ENCODE measurements around the gene CDC42BPB. TPM values are rescaled to one million over a fixed set of nuclear protein-coding genes. Genes with fewer than 3 reads are reported as not detected.
A peak's percentile ranks its signal among the peaks of the same experiment; 100 is the strongest.

The CDC42BPB gene
- total RNA-seq, 1 experiment from 2014 or later = 96.9 TPM

- Mint-ChIP-seq H3K4me3 (no peak within 1 kb of the TSS), H3K9me3 (no peaks in the 10 kb centered on the region), H3K36me3 (no peaks in the 10 kb centered on the region), H3K4me1 (peaks cover 10% of the 10 kb centered on the region), H3K27ac (no peak within 1 kb of the TSS; the same call in 1 of the 2 replicates), H3K27me3 (ENCODE audit: low read depth) (peaks cover 11% of the 10 kb centered on the region)
- ATAC-seq = no peak
- no peak for DNase-seq (ENCODE audit: low spot score)
- POLR2A ChIA-PET = no interaction called here
- CTCF ChIA-PET = interaction anchor here (1.0 to 3.9 kb wide), 4 partner anchors 9 to 19 kb away, joined by 3 to 65 read pairs (median 5); partner anchors contain the start of gene LBHD2
- TF ChIP-seq NR3C1 (CRISPR knock-in tag; conservative IDR thresholded peaks at IDR 0.05; ENCODE audit: low read depth) (no peak), ERG (CRISPR knock-in tag; IDR thresholded peaks at IDR 0.05) (no peak)
These were observed 37.3 kb upstream of the CDC42BPB start, which contains the start of gene EXOC3L4 for GRCh38 chr14:103094406-103095209. TSS of gene EXOC3L4 (plus strand) at chr14:103094725. CDS start at chr14:103100220, 5,495 bp downstream.

- no peak for TF ChIP-seq ZNF232 (CRISPR knock-in tag; IDR thresholded peaks at IDR 0.05)
- Mint-ChIP-seq H3K9me3 (no peaks in the 10 kb centered on the region), H3K27me3 (ENCODE audit: low read depth) (peaks cover 11% of the 10 kb centered on the region), H3K36me3 (no peaks in the 10 kb centered on the region), H3K27ac (no peak overlapping the region), H3K4me1 (peaks cover 10% of the 10 kb centered on the region), H3K4me3 (no peak overlapping the region)
- ChIA-PET CTCF (interaction anchor here (1.0 to 3.9 kb wide), 3 partner anchors 8 to 11 kb away, joined by 3 to 65 read pairs (median 4); partner anchors contain the start of gene LBHD2), POLR2A (no interaction called here)
- no peak for ATAC-seq
- no peak for DNase-seq (ENCODE audit: low spot score)
These were observed 36.6 kb upstream of the CDC42BPB start for GRCh38 chr14:103093856-103094405.

- TF ChIP-seq HMGXB4 (CRISPR knock-in tag; IDR thresholded peaks at IDR 0.05) (peak; percentile 2; the same call in 1 of the 2 replicates), CDX4 (CRISPR knock-in tag; IDR thresholded peaks at IDR 0.05; ENCODE audit: borderline replicate concordance) (no peak), ZNF121 (CRISPR knock-in tag; IDR thresholded peaks at IDR 0.05) (0 out of 2 replicates have a peak, but pooled peaks have one; percentile 2)
- ChIA-PET CTCF (interaction anchor here (1.6 to 6.7 kb wide), 2 partner anchors 13 to 201 kb away, joined by 5 to 65 read pairs; no protein-coding TSS in a partner anchor), POLR2A (no interaction called here)
- Mint-ChIP-seq H3K36me3 (no peaks in the 10 kb centered on the region), H3K4me1 (peaks cover 9% of the 10 kb centered on the region), H3K4me3 (peak overlapping the region; percentile 48), H3K27ac (no peak overlapping the region), H3K27me3 (ENCODE audit: low read depth) (peaks cover 9% of the 10 kb centered on the region), H3K9me3 (no peaks in the 10 kb centered on the region)
- ATAC-seq (no peak), DNase-seq (ENCODE audit: low spot score) (no peak)
These were observed 34.5 kb upstream of the CDC42BPB start for GRCh38 chr14:103091883-103092222.

GRCh38 chr14:103091041-103091882 is 33.9 kb upstream of the CDC42BPB start:
- Mint-ChIP-seq H3K36me3 (no peaks in the 10 kb centered on the region), H3K27ac (no peak overlapping the region), H3K27me3 (ENCODE audit: low read depth) (peaks cover 9% of the 10 kb centered on the region), H3K4me3 (peak overlapping the region; percentile 63), H3K4me1 (0 out of 2 replicates have a peak, but pooled peaks cover 4% of the 10 kb centered on the region), H3K9me3 (no peaks in the 10 kb centered on the region)
- POLR2A ChIA-PET = no interaction called here
- ATAC-seq (peak; percentile 65), DNase-seq (ENCODE audit: low spot score) (peak; percentile 66)
- CTCF ChIA-PET = interaction anchor here (1.0 to 6.7 kb wide), 4 partner anchors 9 to 202 kb away, joined by 3 to 65 read pairs (median 4); no protein-coding TSS in a partner anchor
- no peak for TF ChIP-seq ZNF121 (CRISPR knock-in tag; IDR thresholded peaks at IDR 0.05)
- TF ChIP-seq AFF4 (CRISPR knock-in tag; IDR thresholded peaks at IDR 0.05; ENCODE audit: borderline replicate concordance) = no peak
- TF ChIP-seq ATF2 (CRISPR knock-in tag; IDR thresholded peaks at IDR 0.05; ENCODE audit: borderline replicate concordance, low read depth) = no peak
- TF ChIP-seq IRF1 (CRISPR knock-in tag; IDR thresholded peaks at IDR 0.05) = no peak
- TF ChIP-seq MYBL2 (CRISPR knock-in tag; IDR thresholded peaks at IDR 0.05) = 0 out of 2 replicates have a peak, but pooled peaks have one; percentile 22
- TF ChIP-seq ZNF512 (CRISPR knock-in tag; IDR thresholded peaks at IDR 0.05; ENCODE audit: borderline replicate concordance) = no peak

Measured in WTC11 (cell line).